GM12878 (cell line): Measurements from ENCODE around the gene PDE6B. TPM values are rescaled to one million over a fixed set of nuclear protein-coding genes. Genes with fewer than 3 reads are reported as not detected.

Experiments used
- ATAC-seq: fragments of 200-7000 bp; cut with Tn5 transposase; 3 replicates; pipeline ENCODE4 v1.9.1; 2020; ENCODE audit warnings: mild to moderate bottlenecking, moderate library complexity
- BruUV-seq: library from RNA; stranded (reverse); fragments of 400-500 nt; replicated peaks from 2 replicates; lab custom pipeline; 2021; lab: Mats Ljungman, UMichigan
- CTCF ChIA-PET: fragments of 300-600 bp; sonication (Branson Sonifier 250); formaldehyde crosslinking; extraction: SDS; loops from one replicate; lab custom pipeline; 2021; ENCODE audit warnings: inconsistent platforms; lab: Yijun Ruan, JAX
- POLR2A ChIA-PET: fragments of 350-600 bp; formaldehyde crosslinking; extraction: SDS; loops from one replicate; lab custom pipeline; 2021; ENCODE audit warnings: inconsistent platforms; lab: Charles Lee
- RAD21 ChIA-PET: fragments of 300-600 bp; sonication (Branson Sonifier 250); formaldehyde crosslinking; loops from one replicate; lab custom pipeline; 2023; ENCODE audit warnings: antibody characterized with exemption; ENCODE audit not compliant: unreplicated experiment; lab: Charles Lee
- SMC1A ChIA-PET: fragments of 300-600 bp; sonication (Branson Sonifier 250); formaldehyde crosslinking; loops from one replicate; lab custom pipeline; 2023; ENCODE audit not compliant: unreplicated experiment, uncharacterized antibody; lab: Charles Lee
- DNase-seq: peaks from one replicate; pipeline ENCODE4 v3.0.0-alpha.2; 2011; ENCODE audit warnings: low read depth, low spot score
- FAIRE-seq: peaks from 3 replicates; lab custom pipeline; 2011; peaks lifted over from hg19 to GRCh38; lab: Jason Lieb, UNC
- H2AFZ ChIP-seq: 2 replicates; pipeline ENCODE4 v1.6.0; 2011; ENCODE audit warnings: low read depth, low read length, control low read depth; ENCODE audit not compliant: control insufficient read depth
- H3K27ac ChIP-seq: 2 replicates; pipeline ENCODE4 v1.5.1; 2011; ENCODE audit warnings: control low read depth; ENCODE audit not compliant: control insufficient read depth, insufficient read depth
- H3K27me3 ChIP-seq, 2 experiments: replicated peaks in 1 of 2; 2 replicates each; pipeline versions ENCODE4 v1.6.0 to v1.6.1; 2011; ENCODE audit warnings: low read length in 1 of 2; ENCODE audit not compliant: control insufficient read depth in 2 of 2, insufficient read depth in 2 of 2
- H3K36me3 ChIP-seq, 2 experiments: 2 replicates each; pipeline ENCODE4 v1.5.1; 2011; ENCODE audit warnings: low read length in 1 of 2; ENCODE audit not compliant: control insufficient read depth in 2 of 2, insufficient read depth in 2 of 2
- H3K4me1 ChIP-seq: 2 replicates; pipeline ENCODE4 v1.6.1; 2011; ENCODE audit warnings: mild to moderate bottlenecking, low read length, moderate library complexity, mixed read lengths; ENCODE audit not compliant: control insufficient read depth, insufficient read depth
- H3K4me2 ChIP-seq: 2 replicates; pipeline ENCODE4 v1.6.0; 2011; ENCODE audit warnings: control low read depth; ENCODE audit not compliant: control insufficient read depth, insufficient read depth
- H3K4me3 ChIP-seq: fragments of 200-600 bp; sonication (generic); 2 replicates; pipeline ENCODE4 v1.5.1; 2016
- H3K79me2 ChIP-seq: 2 replicates; pipeline ENCODE4 v1.6.0; 2011; ENCODE audit warnings: low read length; ENCODE audit not compliant: control insufficient read depth, insufficient read depth
- H3K9ac ChIP-seq: 2 replicates; pipeline ENCODE4 v1.8.0; 2011; ENCODE audit warnings: low read length, control low read depth, mixed read lengths; ENCODE audit not compliant: control insufficient read depth, insufficient read depth
- H3K9me3 ChIP-seq: replicated peaks from 3 replicates; pipeline ENCODE4 v1.5.1; 2011; ENCODE audit warnings: mild to moderate bottlenecking, low read length; ENCODE audit not compliant: control insufficient read depth, insufficient read depth
- H4K20me1 ChIP-seq: 2 replicates; pipeline ENCODE4 v1.6.0; 2011; ENCODE audit not compliant: control insufficient read depth, insufficient read depth
- BCL3 ChIP-seq: IDR thresholded peaks from 2 replicates; pipeline ENCODE4 v1.6.1; 2011; ENCODE audit warnings: borderline replicate concordance, low read depth, mild to moderate bottlenecking, moderate library complexity, low read length; ENCODE audit not compliant: insufficient read depth, poor library complexity, severe bottlenecking
- CEBPB ChIP-seq, 2 experiments: fragments of 150-350 bp in 1 of 2; IDR thresholded peaks; 2 replicates each; pipeline ENCODE4 v1.6.1; 2012 to 2014; ENCODE audit warnings: low read depth in 2 of 2, low read length in 2 of 2, borderline replicate concordance in 1 of 2, inconsistent platforms in 1 of 2
- E2F8 ChIP-seq: fragments of 450-650 bp; IDR thresholded peaks from 2 replicates; pipeline ENCODE4 v1.6.1; 2018; ENCODE audit warnings: mild to moderate bottlenecking, low read depth, moderate library complexity; ENCODE audit not compliant: partially characterized antibody
- EED ChIP-seq: sonication (generic); IDR thresholded peaks from 2 replicates; pipeline ENCODE4 v1.6.1; 2016; ENCODE audit warnings: antibody characterized with exemption, low read depth
- MTA3 ChIP-seq: IDR thresholded peaks from 2 replicates; pipeline ENCODE4 v1.6.1; 2012; ENCODE audit warnings: low read length, inconsistent platforms, borderline replicate concordance
- MYB ChIP-seq: fragments of 150-350 bp; IDR thresholded peaks from 2 replicates; pipeline ENCODE4 v1.6.1; 2014; ENCODE audit warnings: mild to moderate bottlenecking, low read depth, low read length, borderline replicate concordance
- PBX3 ChIP-seq: IDR thresholded peaks from 2 replicates; pipeline ENCODE4 v1.6.1; 2011; ENCODE audit warnings: mild to moderate bottlenecking, low read depth, low read length, moderate library complexity; ENCODE audit not compliant: insufficient replicate concordance
- PKNOX1 ChIP-seq: fragments of 450-650 bp; IDR thresholded peaks from 2 replicates; pipeline ENCODE4 v1.6.1; 2016; ENCODE audit warnings: mild to moderate bottlenecking
- RFX5 ChIP-seq: IDR thresholded peaks from 2 replicates; pipeline ENCODE4 v1.6.1; 2011; ENCODE audit warnings: low read depth, low read length, improper control_type of control experiment
- WGBS: methylation state at CpG from one replicate; pipeline ENCODE4 v1.1.6; 2016; ENCODE audit warnings: low lambda C conversion rate; ENCODE audit not compliant: insufficient replicate concordance, insufficient coverage; ENCODE audit errors: missing lambda C conversion rate; 5-methylcytosine and 5-hydroxymethylcytosine counted together
- in situ Hi-C: fragments of 300-500 bp; cut with MboI; formaldehyde crosslinking; loops from 9 replicates; pipeline ENCODE4 v1.14.3; 2018; ENCODE audit warnings: mixed read lengths
- intact Hi-C: fragments of 100-400 bp; cut with micrococcal nuclease; formaldehyde crosslinking; loops from one replicate; pipeline ENCODE4 v1.14.2; 2022; ENCODE audit not compliant: unreplicated experiment
- polyA plus RNA-seq, 11 experiments: library from polyadenylated mRNA; depleted of rRNA in 4 of 11; unstranded in 6 of 11; stranded (reverse) in 5 of 11; fragments of >200 nt; fragmentation: Nextera tagmentation in 4 of 11; fragmentation: Illumina TruSeq in 1 of 11; extraction: Ambion mirVana in 4 of 11; extraction: Trizol in 1 of 11; gene quantifications; 1 replicate in 1 of 11; 2 replicates in 10 of 11; pipeline versions ENCODE4 v1.2.1 to v1.2.3, GENCODE V29; 2011 to 2016; ENCODE audit warnings: inconsistent platforms in 2 of 11, missing spikeins in 2 of 11, low read depth in 1 of 11
- total RNA-seq, 4 experiments: library from RNA; depleted of rRNA in 3 of 4; stranded (reverse); fragments of >200 nt in 3 of 4; fragmentation: Illumina TruSeq in 1 of 4; extraction: Trizol in 1 of 4; gene quantifications; 2 replicates each; pipeline versions ENCODE4 v1.2.1 to v1.2.3, GENCODE V29; 2013 to 2021

PDE6B gene
- total and polyA plus RNA-seq, 10 of the 15 experiments (the other 5 are each of a cell fraction or from before 2014, with no cell fraction given): 2.6 to 6.4 (median 3.8) TPM

GRCh38 chr4:636628-637159 is 11.3 kb downstream of the PDE6B start:
- DNase-seq: no peak
- H3K9me3 ChIP-seq: peaks cover 3% of the 10 kb centered on the region; the same call in 2 of the 3 replicates
- no TSS peak for BruUV-seq
- WGBS: 38% methylated on average over 13 of the region's 13 CpGs
- TF ChIP-seq BCL3 (no peak), MYB (no peak), MTA3 (no peak)
- TF ChIP-seq, all 136 proteins: peak for 0
- no peak for FAIRE-seq
- H3K9ac ChIP-seq: no peak overlapping the region
- no peaks in the 10 kb centered on the region for H3K79me2 ChIP-seq
- no peaks in the 10 kb centered on the region for H4K20me1 ChIP-seq
- no peak for ATAC-seq
- no peak overlapping the region for H2AFZ ChIP-seq
- ChIA-PET RAD21 (no interaction called here), CTCF (no interaction called here), SMC1A (no interaction called here), POLR2A (no interaction called here)
- no peaks in the 10 kb centered on the region for H3K36me3 ChIP-seq
- H3K27ac ChIP-seq: no peak overlapping the region
- in situ Hi-C loops (no loop called here), intact Hi-C loops (no loop called here)
- no peaks in the 10 kb centered on the region for H3K27me3 ChIP-seq
- no peaks in the 10 kb centered on the region for H3K4me1 ChIP-seq
- no peak overlapping the region for H3K4me3 ChIP-seq
- no peak overlapping the region for H3K4me2 ChIP-seq

- Histone ChIP-seq H3K36me3 (no peaks in the 10 kb centered on the region), H4K20me1 (no peaks in the 10 kb centered on the region), H3K79me2 (no peaks in the 10 kb centered on the region), H3K4me2 (no peak overlapping the region), H2AFZ (no peak overlapping the region), H3K9ac (no peak overlapping the region), H3K4me1 (no peaks in the 10 kb centered on the region), H3K9me3 (no peaks in the 10 kb centered on the region; the same call in 2 of the 3 replicates), H3K27me3 (no peaks in the 10 kb centered on the region), H3K27ac (no peak overlapping the region), H3K4me3 (no peak overlapping the region)
- POLR2A ChIA-PET: no interaction called here
- BruUV-seq: no TSS peak
- in situ Hi-C loops: no loop called here
- intact Hi-C loops: no loop called here
- FAIRE-seq: no peak
- RAD21 ChIA-PET: no interaction called here
- no peak for DNase-seq
- ATAC-seq: no peak
- CTCF ChIA-PET: no interaction called here
- WGBS: 76% methylated on average over 32 of the region's 32 CpGs
- SMC1A ChIA-PET: no interaction called here
- TF ChIP-seq CEBPB (IDR thresholded peaks at IDR 0.05; ENCODE audit: borderline replicate concordance in 1 of 2, low read depth in 2 of 2, low read length in 2 of 2): no peak
- TF ChIP-seq PBX3: no peak
- TF ChIP-seq PKNOX1: no peak
- no peak for TF ChIP-seq E2F8
- TF ChIP-seq RFX5: no peak
- no peak for TF ChIP-seq EED
Observed at GRCh38 chr4:637536-638280, 12.3 kb downstream of the PDE6B start.
